HEK293 (cell line): Measurements from ENCODE around the gene QSER1.

ENCODE experiments used
- MYNN ChIP-seq: fragments of 450-650 bp; formaldehyde crosslinking; IDR thresholded peaks from 2 replicates; pipeline ENCODE4 v1.5.1; 2016; ENCODE audit warnings: missing biosample characterization, missing genetic modification characterization, borderline replicate concordance
- MZF1 ChIP-seq: fragments of 450-650 bp; formaldehyde crosslinking; IDR thresholded peaks from 2 replicates; pipeline ENCODE4 v1.5.1; 2017; ENCODE audit warnings: missing biosample characterization, missing genetic modification characterization, borderline replicate concordance
- ZBTB1 ChIP-seq: fragments of 450-650 bp; formaldehyde crosslinking; IDR thresholded peaks from 2 replicates; pipeline ENCODE4 v1.5.1; 2016; ENCODE audit warnings: missing biosample characterization, missing genetic modification characterization
- ZBTB17 ChIP-seq: fragments of 450-650 bp; formaldehyde crosslinking; IDR thresholded peaks from 2 replicates; pipeline ENCODE4 v1.5.1; 2016; ENCODE audit warnings: missing biosample characterization, missing genetic modification characterization
- ZNF10 ChIP-seq: fragments of 450-650 bp; formaldehyde crosslinking; IDR thresholded peaks from 2 replicates; pipeline ENCODE4 v1.5.1; 2017; ENCODE audit warnings: missing biosample characterization, missing genetic modification characterization
- ZNF23 ChIP-seq: fragments of 450-650 bp; formaldehyde crosslinking; IDR thresholded peaks from 2 replicates; pipeline ENCODE4 v1.5.1; 2016; ENCODE audit warnings: missing biosample characterization, missing genetic modification characterization, borderline replicate concordance
- ZNF274 ChIP-seq, 2 experiments: fragments of 200-500 bp in 1 of 2; fragments of 450-650 bp in 1 of 2; sonication (Bioruptor generic) in 1 of 2; formaldehyde crosslinking in 1 of 2; IDR thresholded peaks; 2 replicates each; pipeline versions ENCODE4 v1.5.1 to v1.6.1; 2014 to 2016; ENCODE audit warnings: borderline replicate concordance in 1 of 2, inconsistent platforms in 1 of 2, low read length in 1 of 2, missing biosample characterization in 1 of 2, missing genetic modification characterization in 1 of 2
- ZNF350 ChIP-seq: fragments of 450-650 bp; formaldehyde crosslinking; IDR thresholded peaks from 2 replicates; pipeline ENCODE4 v1.5.0; 2017; ENCODE audit warnings: missing biosample characterization, mild to moderate bottlenecking, missing genetic modification characterization
- TF ChIP-seq, protein P1 (sequence below): fragments of 450-650 bp; formaldehyde crosslinking; IDR thresholded peaks from 2 replicates; pipeline ENCODE4 v1.5.1; 2016; ENCODE audit warnings: missing biosample characterization, missing genetic modification characterization
- TF ChIP-seq, protein P2 (sequence below): fragments of 450-650 bp; formaldehyde crosslinking; IDR thresholded peaks from 2 replicates; pipeline ENCODE4 v1.5.1; 2016; ENCODE audit warnings: missing biosample characterization, missing genetic modification characterization
- TF ChIP-seq, protein P3 (sequence below): fragments of 450-650 bp; formaldehyde crosslinking; conservative IDR thresholded peaks from 2 replicates; pipeline ENCODE4 v1.5.1; 2016; ENCODE audit warnings: low read depth, missing biosample characterization, missing genetic modification characterization
- TF ChIP-seq, protein P4 (sequence below): fragments of 450-650 bp; formaldehyde crosslinking; IDR thresholded peaks from 2 replicates; pipeline ENCODE4 v1.5.1; 2017; ENCODE audit warnings: missing biosample characterization, missing genetic modification characterization

DNA sequence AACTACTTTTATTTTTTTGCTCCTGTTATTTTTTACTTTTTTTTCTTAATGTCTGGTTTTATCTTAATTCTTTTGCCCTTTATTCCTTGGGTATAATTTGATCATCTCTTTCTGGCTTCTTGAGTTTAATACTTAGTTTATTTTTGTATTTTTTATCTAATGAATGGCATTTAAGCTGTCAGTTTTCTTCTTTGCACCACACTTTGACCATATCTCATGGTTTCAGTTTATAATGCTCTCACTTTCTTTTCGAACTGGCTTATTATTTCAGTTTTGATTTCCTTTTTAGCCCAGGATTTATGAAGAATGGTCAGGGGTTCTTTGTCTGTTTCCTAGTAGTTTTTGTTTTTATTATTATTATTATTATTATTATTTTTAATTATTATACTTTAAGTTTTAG is 48.3 kb downstream of the QSER1 start:
- TF ChIP-seq, protein P1, sequence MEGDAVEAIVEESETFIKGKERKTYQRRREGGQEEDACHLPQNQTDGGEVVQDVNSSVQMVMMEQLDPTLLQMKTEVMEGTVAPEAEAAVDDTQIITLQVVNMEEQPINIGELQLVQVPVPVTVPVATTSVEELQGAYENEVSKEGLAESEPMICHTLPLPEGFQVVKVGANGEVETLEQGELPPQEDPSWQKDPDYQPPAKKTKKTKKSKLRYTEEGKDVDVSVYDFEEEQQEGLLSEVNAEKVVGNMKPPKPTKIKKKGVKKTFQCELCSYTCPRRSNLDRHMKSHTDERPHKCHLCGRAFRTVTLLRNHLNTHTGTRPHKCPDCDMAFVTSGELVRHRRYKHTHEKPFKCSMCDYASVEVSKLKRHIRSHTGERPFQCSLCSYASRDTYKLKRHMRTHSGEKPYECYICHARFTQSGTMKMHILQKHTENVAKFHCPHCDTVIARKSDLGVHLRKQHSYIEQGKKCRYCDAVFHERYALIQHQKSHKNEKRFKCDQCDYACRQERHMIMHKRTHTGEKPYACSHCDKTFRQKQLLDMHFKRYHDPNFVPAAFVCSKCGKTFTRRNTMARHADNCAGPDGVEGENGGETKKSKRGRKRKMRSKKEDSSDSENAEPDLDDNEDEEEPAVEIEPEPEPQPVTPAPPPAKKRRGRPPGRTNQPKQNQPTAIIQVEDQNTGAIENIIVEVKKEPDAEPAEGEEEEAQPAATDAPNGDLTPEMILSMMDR (tag by site-specific recombination) = no peak
- TF ChIP-seq ZNF350 (tag by site-specific recombination) (no peak), ZNF274 (IDR thresholded peaks at IDR 0.05; ENCODE audit: low read length) (no peak), ZNF274 (tag by site-specific recombination; IDR thresholded peaks at IDR 0.05; ENCODE audit: borderline replicate concordance) (no peak), MYNN (tag by site-specific recombination) (no peak), ZBTB17 (no peak), ZNF10 (tag by site-specific recombination) (no peak), ZNF23 (tag by site-specific recombination) (no peak), MZF1 (tag by site-specific recombination) (no peak), ZBTB1 (no peak)
- TF ChIP-seq, protein P2, sequence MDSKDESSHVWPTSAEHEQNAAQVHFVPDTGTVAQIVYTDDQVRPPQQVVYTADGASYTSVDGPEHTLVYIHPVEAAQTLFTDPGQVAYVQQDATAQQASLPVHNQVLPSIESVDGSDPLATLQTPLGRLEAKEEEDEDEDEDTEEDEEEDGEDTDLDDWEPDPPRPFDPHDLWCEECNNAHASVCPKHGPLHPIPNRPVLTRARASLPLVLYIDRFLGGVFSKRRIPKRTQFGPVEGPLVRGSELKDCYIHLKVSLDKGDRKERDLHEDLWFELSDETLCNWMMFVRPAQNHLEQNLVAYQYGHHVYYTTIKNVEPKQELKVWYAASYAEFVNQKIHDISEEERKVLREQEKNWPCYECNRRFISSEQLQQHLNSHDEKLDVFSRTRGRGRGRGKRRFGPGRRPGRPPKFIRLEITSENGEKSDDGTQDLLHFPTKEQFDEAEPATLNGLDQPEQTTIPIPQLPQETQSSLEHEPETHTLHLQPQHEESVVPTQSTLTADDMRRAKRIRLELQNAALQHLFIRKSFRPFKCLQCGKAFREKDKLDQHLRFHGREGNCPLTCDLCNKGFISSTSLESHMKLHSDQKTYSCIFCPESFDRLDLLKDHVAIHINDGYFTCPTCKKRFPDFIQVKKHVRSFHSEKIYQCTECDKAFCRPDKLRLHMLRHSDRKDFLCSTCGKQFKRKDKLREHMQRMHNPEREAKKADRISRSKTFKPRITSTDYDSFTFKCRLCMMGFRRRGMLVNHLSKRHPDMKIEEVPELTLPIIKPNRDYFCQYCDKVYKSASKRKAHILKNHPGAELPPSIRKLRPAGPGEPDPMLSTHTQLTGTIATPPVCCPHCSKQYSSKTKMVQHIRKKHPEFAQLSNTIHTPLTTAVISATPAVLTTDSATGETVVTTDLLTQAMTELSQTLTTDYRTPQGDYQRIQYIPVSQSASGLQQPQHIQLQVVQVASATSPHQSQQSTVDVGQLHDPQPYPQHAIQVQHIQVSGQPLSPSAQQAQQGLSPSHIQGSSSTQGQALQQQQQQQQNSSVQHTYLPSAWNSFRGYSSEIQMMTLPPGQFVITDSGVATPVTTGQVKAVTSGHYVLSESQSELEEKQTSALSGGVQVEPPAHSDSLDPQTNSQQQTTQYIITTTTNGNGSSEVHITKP = no peak
- TF ChIP-seq, protein P3, sequence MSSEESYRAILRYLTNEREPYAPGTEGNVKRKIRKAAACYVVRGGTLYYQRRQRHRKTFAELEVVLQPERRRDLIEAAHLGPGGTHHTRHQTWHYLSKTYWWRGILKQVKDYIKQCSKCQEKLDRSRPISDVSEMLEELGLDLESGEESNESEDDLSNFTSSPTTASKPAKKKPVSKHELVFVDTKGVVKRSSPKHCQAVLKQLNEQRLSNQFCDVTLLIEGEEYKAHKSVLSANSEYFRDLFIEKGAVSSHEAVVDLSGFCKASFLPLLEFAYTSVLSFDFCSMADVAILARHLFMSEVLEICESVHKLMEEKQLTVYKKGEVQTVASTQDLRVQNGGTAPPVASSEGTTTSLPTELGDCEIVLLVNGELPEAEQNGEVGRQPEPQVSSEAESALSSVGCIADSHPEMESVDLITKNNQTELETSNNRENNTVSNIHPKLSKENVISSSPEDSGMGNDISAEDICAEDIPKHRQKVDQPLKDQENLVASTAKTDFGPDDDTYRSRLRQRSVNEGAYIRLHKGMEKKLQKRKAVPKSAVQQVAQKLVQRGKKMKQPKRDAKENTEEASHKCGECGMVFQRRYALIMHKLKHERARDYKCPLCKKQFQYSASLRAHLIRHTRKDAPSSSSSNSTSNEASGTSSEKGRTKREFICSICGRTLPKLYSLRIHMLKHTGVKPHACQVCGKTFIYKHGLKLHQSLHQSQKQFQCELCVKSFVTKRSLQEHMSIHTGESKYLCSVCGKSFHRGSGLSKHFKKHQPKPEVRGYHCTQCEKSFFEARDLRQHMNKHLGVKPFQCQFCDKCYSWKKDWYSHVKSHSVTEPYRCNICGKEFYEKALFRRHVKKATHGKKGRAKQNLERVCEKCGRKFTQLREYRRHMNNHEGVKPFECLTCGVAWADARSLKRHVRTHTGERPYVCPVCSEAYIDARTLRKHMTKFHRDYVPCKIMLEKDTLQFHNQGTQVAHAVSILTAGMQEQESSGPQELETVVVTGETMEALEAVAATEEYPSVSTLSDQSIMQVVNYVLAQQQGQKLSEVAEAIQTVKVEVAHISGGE (tag by site-specific recombination) = no peak
- TF ChIP-seq, protein P4, sequence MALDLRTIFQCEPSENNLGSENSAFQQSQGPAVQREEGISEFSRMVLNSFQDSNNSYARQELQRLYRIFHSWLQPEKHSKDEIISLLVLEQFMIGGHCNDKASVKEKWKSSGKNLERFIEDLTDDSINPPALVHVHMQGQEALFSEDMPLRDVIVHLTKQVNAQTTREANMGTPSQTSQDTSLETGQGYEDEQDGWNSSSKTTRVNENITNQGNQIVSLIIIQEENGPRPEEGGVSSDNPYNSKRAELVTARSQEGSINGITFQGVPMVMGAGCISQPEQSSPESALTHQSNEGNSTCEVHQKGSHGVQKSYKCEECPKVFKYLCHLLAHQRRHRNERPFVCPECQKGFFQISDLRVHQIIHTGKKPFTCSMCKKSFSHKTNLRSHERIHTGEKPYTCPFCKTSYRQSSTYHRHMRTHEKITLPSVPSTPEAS (tag by site-specific recombination) = no peak
